Vagina (tissue), 2 donors: ENCODE measurements around the gene TOX2.

Experiments used
- POLR2A ChIP-seq, 2 donors: fragments of 450-650 bp; IDR thresholded peaks; one replicate each; pipeline ENCODE4 v1.6.1; 2017; ENCODE audit warnings: antibody characterized with exemption in 2 of 2, mild to moderate bottlenecking in 2 of 2, moderate library complexity in 2 of 2
- TF ChIP-seq, protein P1 (sequence below), 3 experiments: fragments of 450-650 bp in 2 of 3; fragments of 200-600 bp in 1 of 3; sonication (generic) in 1 of 3; IDR thresholded peaks; one replicate each; pipeline ENCODE4 v1.5.1; 2017 to 2019; ENCODE audit warnings: antibody characterized with exemption in 3 of 3, mild to moderate bottlenecking in 2 of 3, moderate library complexity in 2 of 3

DNA sequence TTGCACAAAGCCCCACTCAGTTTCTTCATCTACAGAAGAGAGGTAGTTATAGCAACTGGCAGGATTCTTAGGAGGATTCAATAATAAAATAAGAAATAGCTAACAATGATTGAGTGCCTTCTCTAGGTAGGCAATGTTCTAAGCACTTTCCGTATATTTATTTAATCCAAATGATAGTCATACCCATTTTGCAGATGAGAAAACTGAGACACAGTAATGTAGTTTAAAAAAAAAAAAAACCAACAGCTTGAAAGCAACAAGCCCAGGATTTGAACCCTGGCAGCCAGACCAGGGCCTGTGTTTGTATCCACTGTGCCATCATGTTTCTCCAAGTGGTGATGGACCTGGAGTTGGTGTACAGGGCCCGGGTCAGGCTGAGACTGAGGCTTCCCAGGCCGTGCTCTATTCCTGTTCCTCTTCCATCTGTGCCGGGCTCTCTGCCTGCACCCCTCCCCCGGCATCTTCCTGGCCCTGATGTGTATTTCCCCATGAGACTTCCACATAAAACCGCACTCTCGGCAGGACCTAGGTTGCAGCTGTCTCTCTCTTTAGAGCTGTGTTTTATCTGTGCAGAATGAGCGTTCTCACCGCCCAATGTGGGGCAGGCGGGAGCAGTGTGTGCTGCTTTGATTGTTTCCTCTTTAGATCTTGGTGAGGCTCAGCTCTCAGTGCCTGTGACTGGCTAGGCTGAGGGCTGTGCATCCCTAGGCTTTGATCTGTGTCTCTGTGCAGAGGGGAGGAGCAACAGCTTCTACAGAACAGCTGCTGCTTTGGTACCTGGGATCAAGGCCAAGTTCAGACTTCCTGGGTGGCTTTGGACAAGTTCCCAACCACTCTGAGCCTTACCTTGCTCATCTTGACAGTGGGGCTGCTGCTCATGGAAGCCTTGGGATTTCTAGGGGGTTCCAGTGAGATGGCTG lies 49.5 kb downstream of the TOX2 start:
- TF ChIP-seq, protein P1, sequence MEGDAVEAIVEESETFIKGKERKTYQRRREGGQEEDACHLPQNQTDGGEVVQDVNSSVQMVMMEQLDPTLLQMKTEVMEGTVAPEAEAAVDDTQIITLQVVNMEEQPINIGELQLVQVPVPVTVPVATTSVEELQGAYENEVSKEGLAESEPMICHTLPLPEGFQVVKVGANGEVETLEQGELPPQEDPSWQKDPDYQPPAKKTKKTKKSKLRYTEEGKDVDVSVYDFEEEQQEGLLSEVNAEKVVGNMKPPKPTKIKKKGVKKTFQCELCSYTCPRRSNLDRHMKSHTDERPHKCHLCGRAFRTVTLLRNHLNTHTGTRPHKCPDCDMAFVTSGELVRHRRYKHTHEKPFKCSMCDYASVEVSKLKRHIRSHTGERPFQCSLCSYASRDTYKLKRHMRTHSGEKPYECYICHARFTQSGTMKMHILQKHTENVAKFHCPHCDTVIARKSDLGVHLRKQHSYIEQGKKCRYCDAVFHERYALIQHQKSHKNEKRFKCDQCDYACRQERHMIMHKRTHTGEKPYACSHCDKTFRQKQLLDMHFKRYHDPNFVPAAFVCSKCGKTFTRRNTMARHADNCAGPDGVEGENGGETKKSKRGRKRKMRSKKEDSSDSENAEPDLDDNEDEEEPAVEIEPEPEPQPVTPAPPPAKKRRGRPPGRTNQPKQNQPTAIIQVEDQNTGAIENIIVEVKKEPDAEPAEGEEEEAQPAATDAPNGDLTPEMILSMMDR (IDR thresholded peaks at IDR 0.05) = no peak
- no peak for TF ChIP-seq POLR2A (IDR thresholded peaks at IDR 0.05)
